NB4 (cell line): ENCODE data around the gene SYNE1.

Source experiments
- DNase-seq: peaks from one replicate; pipeline ENCODE4 v3.0.0; 2010; ENCODE audit warnings: low read depth
- H3K4me3 ChIP-seq: one replicate; pipeline ENCODE4 v1.5.1; 2011; ENCODE audit warnings: mild to moderate bottlenecking, low read depth, low read length, moderate library complexity
- CTCF ChIP-seq: IDR thresholded peaks from one replicate; pipeline ENCODE4 v1.5.1; 2012; ENCODE audit warnings: low read depth, low read length
- MYC ChIP-seq: IDR thresholded peaks from 2 replicates; pipeline ENCODE4 v1.6.1; 2011; ENCODE audit warnings: low read depth, low read length
- POLR2A ChIP-seq: IDR thresholded peaks from 2 replicates; pipeline ENCODE4 v1.6.1; 2011; ENCODE audit warnings: mild to moderate bottlenecking; ENCODE audit not compliant: insufficient read length; ENCODE audit errors: extremely low read depth
- TF ChIP-seq, protein P1 (sequence below): IDR thresholded peaks from 2 replicates; pipeline ENCODE4 v1.6.1; 2011; ENCODE audit warnings: low read depth, low read length

The SYNE1 gene

GRCh38 chr6:152212437-152212836, 424.7 kb downstream of the SYNE1 start:
- DNase-seq = no peak
- no peak overlapping the region for H3K4me3 ChIP-seq
- TF ChIP-seq POLR2A (no peak), MYC (no peak), CTCF (no peak)
- TF ChIP-seq, protein P1, sequence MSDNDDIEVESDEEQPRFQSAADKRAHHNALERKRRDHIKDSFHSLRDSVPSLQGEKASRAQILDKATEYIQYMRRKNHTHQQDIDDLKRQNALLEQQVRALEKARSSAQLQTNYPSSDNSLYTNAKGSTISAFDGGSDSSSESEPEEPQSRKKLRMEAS = no peak

DNA sequence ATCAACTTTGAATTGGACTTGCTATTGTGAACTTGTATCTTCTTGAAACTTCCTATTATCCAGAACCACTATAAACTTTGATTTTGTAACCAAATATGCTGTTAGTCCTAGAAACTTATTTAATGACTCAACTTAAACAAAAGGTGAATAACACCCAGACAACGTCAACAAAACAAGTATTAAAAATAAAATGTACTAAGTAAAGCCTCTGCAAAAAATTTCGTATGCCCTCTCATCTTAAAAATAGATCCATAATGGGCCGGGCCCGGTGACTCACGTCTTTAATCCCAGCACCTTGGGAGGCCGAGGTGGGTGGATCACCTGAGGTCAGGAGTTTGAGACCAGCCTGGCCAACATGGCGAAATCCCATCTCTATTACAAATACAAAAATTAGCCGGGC, 428.0 kb downstream of the SYNE1 start:
- no peak for DNase-seq
- TF ChIP-seq CTCF (no peak), MYC (no peak), POLR2A (no peak)
- TF ChIP-seq, protein P1 = no peak
- no peak overlapping the region for H3K4me3 ChIP-seq

DNA sequence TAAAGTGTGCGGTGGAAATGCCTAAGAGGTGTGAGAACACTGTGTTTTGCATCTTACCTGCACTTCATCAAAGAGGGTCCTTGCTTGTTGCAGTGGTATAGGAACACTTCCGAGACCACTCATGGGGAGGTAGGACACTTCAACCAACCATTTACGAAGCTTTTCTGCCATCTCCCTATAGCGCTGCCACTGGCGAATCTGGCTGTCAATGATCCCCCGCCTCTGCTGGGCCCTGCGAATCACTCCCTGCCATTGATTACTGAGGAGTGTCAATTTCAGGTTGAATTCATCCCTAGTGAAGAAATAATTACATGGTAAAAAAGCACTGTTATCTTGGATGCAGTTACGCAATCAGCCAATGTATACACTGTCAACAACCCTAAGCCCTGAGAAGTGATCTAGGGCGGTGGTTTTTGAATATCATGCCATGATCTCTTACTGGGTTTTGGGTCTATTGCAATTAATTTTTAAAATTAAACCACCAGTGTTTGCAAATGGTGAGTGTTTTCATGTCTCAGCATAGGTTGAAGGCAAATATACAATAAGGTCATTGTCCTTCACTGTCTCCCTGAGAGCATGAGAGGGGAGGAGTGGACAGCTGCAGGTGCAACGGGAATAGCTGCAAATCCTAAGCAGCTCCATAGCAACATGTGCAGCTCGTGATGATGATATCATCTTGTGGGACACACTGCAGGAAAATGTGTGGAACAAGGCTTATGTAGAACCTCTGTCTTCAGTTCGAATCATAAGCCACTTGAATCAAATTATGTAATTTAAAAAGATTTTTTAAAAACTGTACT, 429.0 kb downstream of the SYNE1 start:
- H3K4me3 ChIP-seq = no peak overlapping the region
- DNase-seq = no peak
- TF ChIP-seq, protein P1 = no peak
- no peak for TF ChIP-seq POLR2A
- TF ChIP-seq CTCF = no peak
- no peak for TF ChIP-seq MYC

GRCh38 chr6:152206072-152206818, 430.9 kb downstream of the SYNE1 start:
- no peak overlapping the region for H3K4me3 ChIP-seq
- TF ChIP-seq POLR2A (no peak), CTCF (peak; percentile 74)
- TF ChIP-seq, protein P1 = no peak
- DNase-seq = peak; percentile 55

DNA sequence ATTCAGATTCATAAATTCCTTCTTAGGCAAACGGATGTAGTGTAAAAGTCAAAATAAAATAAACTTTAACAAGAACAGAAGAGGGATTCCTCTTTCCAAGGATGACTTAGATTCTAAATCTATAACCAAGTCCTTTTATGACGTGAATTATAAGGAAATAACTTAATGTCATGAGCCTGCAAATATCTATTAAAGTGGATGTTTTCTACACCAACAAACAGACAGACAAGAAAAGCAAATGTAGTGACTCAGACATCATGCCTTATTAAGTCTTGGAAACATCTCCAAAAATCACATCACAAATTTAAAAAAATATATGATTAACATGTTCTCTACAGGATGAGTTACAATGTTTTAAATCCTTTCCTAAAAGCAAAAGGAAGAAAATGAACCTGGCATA, 432.6 kb downstream of the SYNE1 start:
- no peak overlapping the region for H3K4me3 ChIP-seq
- no peak for DNase-seq
- TF ChIP-seq, protein P1 = no peak
- TF ChIP-seq POLR2A = no peak
- no peak for TF ChIP-seq MYC

- H3K4me3 ChIP-seq = no peak overlapping the region
- DNase-seq = no peak
- TF ChIP-seq POLR2A = no peak
- no peak for TF ChIP-seq CTCF
- TF ChIP-seq, protein P1 = no peak
- TF ChIP-seq MYC = no peak
These were observed 436.0 kb downstream of the SYNE1 start for GRCh38 chr6:152201120-152201519.
